BLaER1 treated with 17β-estradiol and CSF1 and Interleukin-3, amounts not matched to agents 10 nM and 100 nM (cell line): ENCODE results near the gene TTF2.

Experiments
- H3K27ac ChIP-seq, 11 experiments: shearing (Covaris generic); formaldehyde crosslinking; 2 replicates each; pipeline ENCODE4 v1.8.1; 2022
- H3K27me3 ChIP-seq, 11 experiments: shearing (Covaris generic); formaldehyde crosslinking; 2 replicates each; pipeline ENCODE4 v1.8.1; 2022
- H3K36me3 ChIP-seq, 11 experiments: shearing (Covaris generic); formaldehyde crosslinking; 2 replicates each; pipeline ENCODE4 v1.8.1; 2022
- H3K4me1 ChIP-seq, 10 experiments: shearing (Covaris generic); formaldehyde crosslinking; 2 replicates each; pipeline ENCODE4 v1.8.1; 2022
- H3K4me2 ChIP-seq, 11 experiments: shearing (Covaris generic); formaldehyde crosslinking; 2 replicates each; pipeline ENCODE4 v1.8.1; 2022
- H3K4me3 ChIP-seq, 10 experiments: shearing (Covaris generic); formaldehyde crosslinking; 2 replicates each; pipeline ENCODE4 v1.8.1; 2022
- H3K9ac ChIP-seq, 11 experiments: shearing (Covaris generic); formaldehyde crosslinking; 2 replicates each; pipeline ENCODE4 v1.8.1; 2022
- H3K9me3 ChIP-seq, 11 experiments: shearing (Covaris generic); formaldehyde crosslinking; replicated peaks in 1 of 11; 2 replicates each; pipeline ENCODE4 v1.8.1; 2022
- H4K20me1 ChIP-seq, 11 experiments: shearing (Covaris generic); formaldehyde crosslinking; 2 replicates each; pipeline ENCODE4 v1.8.1; 2022
- Cebpa-rat ChIP-seq, 11 experiments: shearing (Covaris generic); IDR thresholded peaks; 2 replicates each; pipeline ENCODE4 v1.8.1; 2022

The TTF2 gene

DNA sequence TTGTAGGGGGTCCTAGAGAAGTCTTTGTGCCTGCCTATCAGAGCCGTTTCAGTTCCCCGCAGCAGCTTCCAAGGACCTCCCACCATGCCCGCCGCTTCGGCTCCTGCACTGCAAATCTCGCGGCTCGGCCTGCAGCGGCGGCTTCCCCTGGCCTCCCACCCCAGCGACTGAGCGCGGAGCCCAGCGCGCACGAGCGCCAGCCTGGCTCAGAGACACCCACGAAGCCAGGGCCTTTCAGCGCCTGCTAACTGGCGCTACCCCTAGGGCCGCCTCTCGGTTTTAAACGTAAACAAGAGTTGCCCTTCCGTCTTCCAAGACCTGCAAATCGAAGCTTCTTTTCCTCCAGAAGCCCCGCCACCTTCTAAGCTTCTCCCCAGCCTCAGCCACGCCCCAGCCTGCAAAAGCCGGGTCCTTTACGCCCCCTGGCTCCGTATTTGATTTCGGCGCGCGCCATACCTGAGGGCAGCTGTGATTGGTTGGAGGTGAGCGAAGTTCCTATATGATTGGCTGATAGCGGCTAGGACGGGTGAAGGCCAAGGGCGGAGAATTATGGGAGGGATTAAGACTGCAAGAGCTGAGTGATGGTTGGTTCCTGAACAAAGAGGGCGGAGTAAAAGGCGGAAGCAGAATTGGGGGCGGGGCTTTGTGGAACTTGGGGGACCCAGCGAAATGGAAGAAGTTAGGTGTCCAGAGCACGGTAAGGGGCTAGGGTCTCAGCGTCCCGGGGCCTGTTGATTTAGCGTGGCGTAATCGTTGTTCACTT lies at the start of gene TTF2:
Gene TTF2 (plus strand): TSS at position 649 of the 763 bp plus-strand sequence. CDS start 21 bp downstream, at position 670.
- TF ChIP-seq Cebpa-rat (IDR thresholded peaks at IDR 0.05), result no peak
- Histone ChIP-seq H3K27me3 (no peaks in the 10 kb centered on the region), H3K27ac (peak within 1 kb of the TSS; percentile 39 to 90 (median 86); a peak in 21 of 22 replicates), H3K36me3 (peaks cover 0 to 31% (median 28%) of the 10 kb centered on the region in 11 experiments; a peak in 19 of 22 replicates), H4K20me1 (no peaks in the 10 kb centered on the region), H3K4me3 (peak within 1 kb of the TSS; percentile 68 to 88 (median 82)), H3K4me1 (peaks cover 32 to 57% (median 39%) of the 10 kb centered on the region in 10 experiments), H3K9me3 (no peaks in the 10 kb centered on the region), H3K4me2 (peak within 1 kb of the TSS; percentile 81 to 100 (median 94)), H3K9ac (peak within 1 kb of the TSS; percentile 79 to 91 (median 86))

DNA sequence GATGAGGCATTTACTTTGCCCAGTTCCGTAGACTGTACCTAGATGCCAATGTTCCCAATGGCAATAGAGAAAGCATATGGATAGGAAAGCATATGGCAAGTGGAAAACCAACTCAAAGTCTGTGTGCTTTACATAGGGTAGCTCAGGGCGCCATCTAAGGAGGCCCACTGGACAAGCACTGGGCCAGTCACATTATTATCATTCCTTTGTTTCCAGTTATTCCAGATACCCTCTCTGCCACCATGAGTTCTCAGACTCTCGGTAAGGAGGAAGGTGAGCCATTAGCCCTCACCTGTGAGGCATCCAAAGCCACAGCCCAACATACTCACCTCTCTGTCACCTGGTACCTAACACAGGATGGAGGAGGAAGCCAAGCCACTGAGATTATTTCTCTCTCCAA lies 48.8 kb upstream of the TTF2 start:
- peaks cover 0 to 58% (median 0%) of the 10 kb centered on the region in 11 experiments; a peak in 10 of 22 replicates for H3K36me3 ChIP-seq
- TF ChIP-seq Cebpa-rat (IDR thresholded peaks at IDR 0.05), result no peak
- H3K4me1 ChIP-seq, result peaks cover 20 to 98% (median 71%) of the 10 kb centered on the region in 10 experiments
- H3K9ac ChIP-seq, result no peak overlapping the region
- no peak overlapping the region for H3K4me3 ChIP-seq
- peak overlapping the region in 8 of 11 experiments; percentile 22 to 98 (median 88); a peak in 11 of 22 replicates for H3K27ac ChIP-seq
- H4K20me1 ChIP-seq, result no peaks in the 10 kb centered on the region
- peak overlapping the region in 4 of 11 experiments; percentile 87 to 95 (median 91); a peak in 8 of 22 replicates for H3K4me2 ChIP-seq
- peaks cover 0 to 22% (median 0%) of the 10 kb centered on the region in 11 experiments; a peak in 7 of 22 replicates for H3K9me3 ChIP-seq
- H3K27me3 ChIP-seq, result no peaks in the 10 kb centered on the region

DNA sequence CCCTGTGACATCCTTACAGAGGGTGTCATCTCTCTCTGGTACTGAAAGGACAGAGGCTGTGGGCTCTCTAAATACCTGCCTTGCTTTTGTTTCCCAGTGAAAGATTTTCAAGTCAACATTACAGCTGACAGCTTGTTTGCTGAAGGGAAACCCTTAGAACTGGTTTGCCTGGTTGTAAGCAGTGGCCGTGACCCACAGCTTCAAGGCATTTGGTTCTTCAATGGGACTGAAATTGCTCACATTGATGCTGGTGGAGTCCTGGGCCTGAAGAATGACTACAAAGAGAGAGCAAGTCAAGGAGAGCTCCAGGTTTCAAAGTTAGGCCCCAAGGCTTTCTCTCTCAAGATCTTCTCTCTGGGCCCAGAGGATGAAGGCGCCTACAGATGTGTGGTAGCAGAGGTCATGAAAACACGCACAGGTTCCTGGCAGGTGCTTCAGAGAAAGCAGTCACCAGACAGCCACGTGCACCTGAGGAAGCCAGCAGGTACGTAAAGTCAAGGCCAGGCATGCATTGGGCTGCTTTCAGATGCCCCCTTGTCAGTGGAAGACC lies 46.7 kb upstream of the TTF2 start:
- Histone ChIP-seq H4K20me1 (no peaks in the 10 kb centered on the region), H3K27me3 (no peaks in the 10 kb centered on the region), H3K36me3 (peaks cover 0 to 78% (median 0%) of the 10 kb centered on the region in 11 experiments; a peak in 10 of 22 replicates), H3K9me3 (peaks cover 0 to 22% (median 0%) of the 10 kb centered on the region in 11 experiments; a peak in 7 of 22 replicates), H3K27ac (peak overlapping the region in 4 of 11 experiments; percentile 6 to 43 (median 31); a peak in 3 of 22 replicates), H3K4me1 (peaks cover 28 to 96% (median 68%) of the 10 kb centered on the region in 10 experiments), H3K4me2 (peak overlapping the region in 5 of 11 experiments; percentile 9 to 87 (median 39); a peak in 8 of 22 replicates), H3K4me3 (no peak overlapping the region), H3K9ac (no peak overlapping the region)
- no peak for TF ChIP-seq Cebpa-rat (IDR thresholded peaks at IDR 0.05)

DNA sequence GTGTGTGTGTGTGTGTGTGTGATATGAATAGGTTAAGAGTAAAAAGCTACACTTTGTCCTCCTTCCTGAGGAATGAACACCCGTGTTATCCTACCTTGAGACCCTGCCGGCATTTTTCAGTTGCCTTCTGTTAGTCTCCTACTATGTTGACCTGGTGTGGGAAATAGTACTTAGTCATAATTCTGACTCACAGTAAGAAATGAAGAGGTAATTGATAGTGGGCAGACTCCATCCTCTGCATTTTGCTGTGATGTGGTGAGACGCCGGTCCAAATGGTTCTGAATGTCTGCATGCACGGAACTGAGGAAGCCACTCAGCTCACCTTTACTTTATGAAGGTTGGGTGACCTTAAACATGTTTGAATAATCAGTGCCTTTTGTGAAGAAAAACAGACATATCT lies 45.9 kb upstream of the TTF2 start:
- no peaks in the 10 kb centered on the region for H4K20me1 ChIP-seq
- H3K4me2 ChIP-seq, result peak overlapping the region in 4 of 11 experiments; percentile 15 to 87 (median 42); a peak in 7 of 22 replicates
- H3K27me3 ChIP-seq, result no peaks in the 10 kb centered on the region
- H3K9ac ChIP-seq, result no peak overlapping the region
- H3K4me1 ChIP-seq, result peaks cover 20 to 88% (median 60%) of the 10 kb centered on the region in 10 experiments
- TF ChIP-seq Cebpa-rat (IDR thresholded peaks at IDR 0.05), result no peak
- H3K4me3 ChIP-seq, result no peak overlapping the region
- H3K9me3 ChIP-seq, result peaks cover 0 to 22% (median 0%) of the 10 kb centered on the region in 11 experiments; a peak in 7 of 22 replicates
- peaks cover 0 to 86% (median 0%) of the 10 kb centered on the region in 11 experiments; a peak in 10 of 22 replicates for H3K36me3 ChIP-seq
- no peak overlapping the region; a peak in 1 of 22 replicates for H3K27ac ChIP-seq

DNA sequence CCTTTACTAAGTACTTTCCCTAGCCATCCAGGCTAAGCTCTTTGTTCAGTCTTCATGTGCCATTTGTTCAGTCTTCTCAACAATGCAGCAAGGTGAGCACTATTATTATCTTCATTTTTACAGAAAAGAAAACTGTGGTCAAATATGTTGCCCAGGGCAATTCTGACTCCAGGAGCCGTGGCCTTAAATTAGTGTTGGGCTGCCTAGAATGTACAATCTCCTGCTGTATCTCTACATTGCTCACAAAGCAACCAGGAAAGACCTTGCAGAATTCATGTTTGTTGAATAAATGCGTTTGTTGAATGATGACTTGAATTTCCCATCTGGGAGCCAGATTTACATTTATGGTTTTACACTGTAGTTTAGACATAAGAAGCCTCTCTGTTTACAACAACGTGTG lies 44.4 kb upstream of the TTF2 start:
- no peak for TF ChIP-seq Cebpa-rat (IDR thresholded peaks at IDR 0.05)
- H4K20me1 ChIP-seq, result no peaks in the 10 kb centered on the region
- H3K4me3 ChIP-seq, result no peak overlapping the region
- H3K9ac ChIP-seq, result no peak overlapping the region
- H3K36me3 ChIP-seq, result peaks cover 0 to 91% (median 0%) of the 10 kb centered on the region in 11 experiments; a peak in 10 of 22 replicates
- 0 out of 22 replicates have a peak overlapping the region, but pooled peaks of 1 of the 11 experiments have one; percentile 1 for H3K27ac ChIP-seq
- no peaks in the 10 kb centered on the region for H3K27me3 ChIP-seq
- H3K9me3 ChIP-seq, result peaks cover 0 to 11% (median 0%) of the 10 kb centered on the region in 11 experiments; a peak in 5 of 22 replicates
- H3K4me1 ChIP-seq, result peaks cover 15 to 73% (median 45%) of the 10 kb centered on the region in 10 experiments
- H3K4me2 ChIP-seq, result peak overlapping the region in 6 of 11 experiments; percentile 6 to 87 (median 21); a peak in 8 of 22 replicates

DNA sequence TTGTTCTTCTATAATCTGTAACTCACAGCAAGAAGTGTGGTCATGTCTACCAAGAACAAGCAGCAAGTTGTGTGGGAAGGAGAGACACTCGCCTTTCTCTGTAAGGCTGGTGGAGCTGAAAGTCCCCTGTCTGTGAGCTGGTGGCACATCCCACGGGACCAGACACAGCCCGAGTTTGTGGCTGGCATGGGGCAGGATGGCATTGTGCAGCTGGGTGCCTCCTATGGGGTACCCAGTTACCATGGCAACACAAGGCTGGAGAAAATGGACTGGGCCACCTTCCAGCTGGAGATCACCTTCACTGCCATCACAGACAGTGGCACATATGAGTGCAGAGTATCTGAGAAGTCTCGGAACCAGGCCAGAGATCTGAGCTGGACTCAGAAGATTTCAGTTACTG lies 43.1 kb upstream of the TTF2 start:
- Histone ChIP-seq H3K27me3 (no peaks in the 10 kb centered on the region), H3K9ac (no peak overlapping the region), H3K9me3 (no peaks in the 10 kb centered on the region), H4K20me1 (no peaks in the 10 kb centered on the region), H3K4me2 (peak overlapping the region; percentile 33 to 59 (median 54); a peak in 21 of 22 replicates), H3K4me1 (peaks cover 15 to 60% (median 39%) of the 10 kb centered on the region in 10 experiments), H3K36me3 (peaks cover 0 to 91% (median 0%) of the 10 kb centered on the region in 11 experiments; a peak in 10 of 22 replicates), H3K27ac (no peak overlapping the region), H3K4me3 (no peak overlapping the region)
- TF ChIP-seq Cebpa-rat (IDR thresholded peaks at IDR 0.05), result no peak

DNA sequence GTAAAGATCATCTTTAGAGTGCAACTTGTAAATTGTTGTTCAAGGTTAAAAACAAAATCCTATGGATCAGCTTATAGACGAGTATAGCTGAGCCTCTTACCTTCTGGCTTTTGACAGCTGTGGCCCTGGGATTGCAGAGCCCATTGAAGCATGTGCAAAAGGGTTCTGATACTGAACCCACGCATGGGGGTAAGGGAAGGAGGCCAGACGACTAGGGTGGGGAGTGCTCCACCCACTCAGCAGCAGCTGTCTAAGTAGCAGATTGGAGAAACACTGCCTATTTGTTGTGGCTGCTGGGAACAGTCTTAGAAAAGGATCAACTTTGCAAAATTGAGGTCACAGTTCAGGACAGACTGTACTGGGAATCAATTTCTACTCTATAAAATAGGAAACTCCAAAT lies 42.5 kb upstream of the TTF2 start:
- no peaks in the 10 kb centered on the region for H4K20me1 ChIP-seq
- H3K4me2 ChIP-seq, result peak overlapping the region; percentile 33 to 59 (median 54); a peak in 21 of 22 replicates
- H3K27me3 ChIP-seq, result no peaks in the 10 kb centered on the region
- no peak overlapping the region for H3K9ac ChIP-seq
- H3K9me3 ChIP-seq, result no peaks in the 10 kb centered on the region
- no peak overlapping the region for H3K4me3 ChIP-seq
- no peak overlapping the region for H3K27ac ChIP-seq
- peaks cover 0 to 91% (median 0%) of the 10 kb centered on the region in 11 experiments; a peak in 10 of 22 replicates for H3K36me3 ChIP-seq
- peaks cover 15 to 54% (median 34%) of the 10 kb centered on the region in 10 experiments for H3K4me1 ChIP-seq
- TF ChIP-seq Cebpa-rat (IDR thresholded peaks at IDR 0.05), result no peak

DNA sequence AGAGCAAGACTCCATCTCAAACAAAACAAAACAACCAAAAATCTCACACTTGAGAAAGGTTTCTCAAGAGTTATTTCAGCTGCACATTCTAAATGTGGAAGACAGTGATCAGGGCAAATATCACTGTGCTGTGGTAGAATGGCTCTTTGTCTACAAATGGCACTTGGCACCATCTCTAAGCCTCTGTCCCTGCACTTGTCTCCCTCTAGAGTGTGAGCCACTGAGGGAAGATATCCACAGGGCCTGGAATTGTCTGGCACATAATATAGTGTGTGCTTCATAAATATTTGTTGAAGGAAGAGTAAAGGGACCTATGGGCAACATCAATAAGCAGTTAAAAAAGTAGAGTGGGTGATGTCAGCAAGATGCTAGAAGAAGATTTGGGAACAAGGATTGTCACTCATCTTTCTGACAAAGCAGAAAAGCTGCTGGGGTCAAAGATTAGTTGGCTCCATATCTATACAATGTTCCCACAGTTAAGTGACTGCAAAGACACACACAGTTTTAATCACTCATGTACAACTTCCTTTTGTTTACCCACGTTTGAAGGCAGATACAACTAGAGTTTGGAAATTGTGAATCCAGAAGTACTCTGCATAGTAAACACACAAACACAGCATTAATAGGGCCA lies 39.5 kb upstream of the TTF2 start:
- no peak overlapping the region for H3K4me3 ChIP-seq
- H4K20me1 ChIP-seq, result no peaks in the 10 kb centered on the region
- peaks cover 0 to 97% (median 0%) of the 10 kb centered on the region in 11 experiments; a peak in 10 of 22 replicates for H3K36me3 ChIP-seq
- H3K27ac ChIP-seq, result no peak overlapping the region
- peaks cover 11 to 24% (median 20%) of the 10 kb centered on the region in 10 experiments for H3K4me1 ChIP-seq
- no peak overlapping the region for H3K9ac ChIP-seq
- no peak overlapping the region for H3K4me2 ChIP-seq
- no peaks in the 10 kb centered on the region for H3K9me3 ChIP-seq
- no peak for TF ChIP-seq Cebpa-rat (IDR thresholded peaks at IDR 0.05)
- H3K27me3 ChIP-seq, result no peaks in the 10 kb centered on the region
